H1 (cell line): ENCODE measurements around the gene EXOC5. TPM values are rescaled to one million over a fixed set of nuclear protein-coding genes. Genes with fewer than 3 reads are reported as not detected.

ENCODE experiments used
- CTCF ChIA-PET: fragments of 300-600 bp; sonication (Branson Sonifier 250); formaldehyde crosslinking; loops from one replicate; lab custom pipeline; 2021; ENCODE audit not compliant: partially characterized antibody; lab: Charles Lee
- POLR2A ChIA-PET: fragments of 300-600 bp; sonication (Branson Sonifier 250); formaldehyde crosslinking; loops from one replicate; lab custom pipeline; 2021; ENCODE audit warnings: inconsistent platforms; ENCODE audit not compliant: partially characterized antibody; lab: Charles Lee
- DNase-seq, 2 experiments: peaks; one replicate each; pipeline versions ENCODE4 v3.0.0 to v3.0.0-alpha.2; 2010 to 2022; ENCODE audit warnings: low spot score in 2 of 2, low read depth in 1 of 2, mixed read lengths in 1 of 2
- FAIRE-seq: peaks from 2 replicates; lab custom pipeline; 2011; peaks lifted over from hg19 to GRCh38; lab: Jason Lieb, UNC
- H2AFZ ChIP-seq: 2 replicates; pipeline ENCODE4 v1.8.1; 2012; ENCODE audit warnings: low read length, inconsistent platforms
- H2AK5ac ChIP-seq: 2 replicates; pipeline ENCODE4 v1.6.1; 2013; ENCODE audit warnings: low read depth, low read length
- H2BK120ac ChIP-seq: replicated peaks from 2 replicates; pipeline ENCODE3; 2013; ENCODE audit warnings: low read depth, low read length, inconsistent platforms
- H2BK12ac ChIP-seq: 2 replicates; pipeline ENCODE4 v1.6.1; 2013; ENCODE audit warnings: low read depth, low read length
- H2BK15ac ChIP-seq: 2 replicates; pipeline ENCODE4 v1.6.1; 2013; ENCODE audit warnings: low read length
- H2BK20ac ChIP-seq: 2 replicates; pipeline ENCODE4 v1.6.1; 2013; ENCODE audit warnings: low read length
- H2BK5ac ChIP-seq: 2 replicates; pipeline ENCODE4 v1.6.1; 2013; ENCODE audit warnings: low read depth, low read length
- H3K14ac ChIP-seq: 2 replicates; pipeline ENCODE4 v1.6.1; 2013; ENCODE audit warnings: inconsistent platforms; ENCODE audit not compliant: insufficient read length
- H3K18ac ChIP-seq: 2 replicates; pipeline ENCODE4 v1.6.1; 2013; ENCODE audit warnings: low read length; ENCODE audit errors: extremely low read depth
- H3K23ac ChIP-seq: 2 replicates; pipeline ENCODE4 v1.6.1; 2013; ENCODE audit warnings: inconsistent platforms; ENCODE audit not compliant: insufficient read length
- H3K23me2 ChIP-seq: 2 replicates; pipeline ENCODE4 v1.6.1; 2013; ENCODE audit warnings: low read depth, low read length
- H3K27ac ChIP-seq: 2 replicates; pipeline ENCODE4 v1.6.1; 2011; ENCODE audit warnings: low read depth, low read length, inconsistent platforms
- H3K27me3 ChIP-seq, 4 experiments: replicated peaks in 1 of 4; 1 replicate in 1 of 4; 2 replicates in 3 of 4; pipeline versions ENCODE4 v1.6.1 to v1.8.1; 2011 to 2013; ENCODE audit warnings: low read length in 3 of 4, mild to moderate bottlenecking in 3 of 4, inconsistent platforms in 2 of 4, mixed read lengths in 2 of 4, moderate library complexity in 1 of 4; ENCODE audit not compliant: control insufficient read depth in 3 of 4, insufficient read depth in 3 of 4; ENCODE audit errors: extremely low read depth in 1 of 4
- H3K36me3 ChIP-seq, 4 experiments: 2 replicates each; pipeline versions ENCODE4 v1.6.1 to v1.8.1; 2011 to 2013; ENCODE audit warnings: mild to moderate bottlenecking in 4 of 4, low read length in 3 of 4, moderate library complexity in 2 of 4, control low read depth in 1 of 4, inconsistent platforms in 1 of 4; ENCODE audit not compliant: insufficient read depth in 4 of 4, control insufficient read depth in 2 of 4
- H3K4ac ChIP-seq: replicated peaks from 2 replicates; pipeline ENCODE3; 2013; ENCODE audit warnings: low read length, low read depth, mixed read lengths, inconsistent platforms; ENCODE audit not compliant: insufficient read length
- H3K4me1 ChIP-seq, 4 experiments: replicated peaks in 1 of 4; 1 replicate in 1 of 4; 2 replicates in 3 of 4; pipeline versions ENCODE4 v1.6.1 to v1.8.1; 2011 to 2013; ENCODE audit warnings: low read length in 3 of 4, inconsistent platforms in 2 of 4, mixed read lengths in 1 of 4; ENCODE audit not compliant: insufficient read depth in 4 of 4, control insufficient read depth in 3 of 4
- H3K4me2 ChIP-seq, 2 experiments: 2 replicates each; pipeline versions ENCODE4 v1.6.1 to v1.8.1; 2011 to 2013; ENCODE audit warnings: low read depth in 2 of 2, low read length in 2 of 2, control low read depth in 1 of 2, inconsistent platforms in 1 of 2, mild to moderate bottlenecking in 1 of 2; ENCODE audit not compliant: insufficient read depth in 1 of 2
- H3K4me3 ChIP-seq, 4 experiments: fragments of 200-600, 300-600 bp in 1 of 4; sonication (generic), shearing (Covaris generic), sonication (Bioruptor Twin) in 1 of 4; 2 replicates each; pipeline versions ENCODE4 v1.5.1 to v1.8.1; 2011 to 2016; ENCODE audit warnings: low read length in 4 of 4, low read depth in 3 of 4, control low read depth in 2 of 4, inconsistent platforms in 2 of 4, mild to moderate bottlenecking in 2 of 4, mixed read lengths in 1 of 4, moderate library complexity in 1 of 4; ENCODE audit not compliant: insufficient read depth in 2 of 4; ENCODE audit errors: extremely low read depth in 1 of 4
- H3K56ac ChIP-seq: replicated peaks from 2 replicates; pipeline ENCODE3; 2013; ENCODE audit warnings: low read depth, mild to moderate bottlenecking, mixed read lengths, low read length, inconsistent platforms; ENCODE audit not compliant: insufficient read length
- H3K79me1 ChIP-seq: 2 replicates; pipeline ENCODE4 v1.6.1; 2013; ENCODE audit warnings: low read depth, low read length, control low read depth
- H3K79me2 ChIP-seq, 2 experiments: 2 replicates each; pipeline versions ENCODE4 v1.6.1 to v1.8.1; 2012 to 2013; ENCODE audit warnings: low read length in 2 of 2, mild to moderate bottlenecking in 2 of 2, inconsistent platforms in 1 of 2; ENCODE audit not compliant: insufficient read depth in 2 of 2, control insufficient read depth in 1 of 2
- H3K9ac ChIP-seq, 4 experiments: replicated peaks in 1 of 4; 1 replicate in 1 of 4; 2 replicates in 3 of 4; pipeline versions ENCODE4 v1.6.1 to v1.8.1; 2011 to 2013; ENCODE audit warnings: low read depth in 3 of 4, low read length in 3 of 4, control low read depth in 2 of 4, mild to moderate bottlenecking in 2 of 4, moderate library complexity in 2 of 4, inconsistent platforms in 1 of 4; ENCODE audit errors: extremely low read depth in 1 of 4
- H3K9me3 ChIP-seq, 2 experiments: 2 replicates each; pipeline versions ENCODE4 v1.6.1 to v1.8.1; 2012 to 2013; ENCODE audit warnings: mild to moderate bottlenecking in 2 of 2, moderate library complexity in 2 of 2, control low read depth in 1 of 2, inconsistent platforms in 1 of 2, low read depth in 1 of 2, low read length in 1 of 2, mixed read lengths in 1 of 2; ENCODE audit not compliant: insufficient read depth in 2 of 2
- H4K20me1 ChIP-seq, 2 experiments: replicated peaks in 1 of 2; 2 replicates each; pipeline versions ENCODE3 to v1.8.1; 2011 to 2013; ENCODE audit warnings: inconsistent platforms in 2 of 2, low read length in 2 of 2, mild to moderate bottlenecking in 1 of 2; ENCODE audit not compliant: insufficient read depth in 2 of 2, control insufficient read depth in 1 of 2
- H4K5ac ChIP-seq: 2 replicates; pipeline ENCODE4 v1.6.1; 2013; ENCODE audit warnings: low read length, low read depth, mixed read lengths, inconsistent platforms; ENCODE audit not compliant: insufficient read length
- H4K8ac ChIP-seq: 2 replicates; pipeline ENCODE4 v1.8.0; 2013; ENCODE audit warnings: mild to moderate bottlenecking, moderate library complexity, low read length, inconsistent platforms; ENCODE audit not compliant: insufficient read depth; ENCODE audit errors: extremely low read depth
- H4K91ac ChIP-seq: replicated peaks from 2 replicates; pipeline ENCODE3; 2013; ENCODE audit warnings: low read length, mixed read lengths, inconsistent platforms; ENCODE audit not compliant: insufficient read length
- CBX5 ChIP-seq: fragments of 300-800, 300-1000 bp; sonication (generic); IDR thresholded peaks from 2 replicates; pipeline ENCODE4 v1.7.1; 2016; ENCODE audit warnings: antibody characterized with exemption, low read length, low read depth
- CEBPB ChIP-seq: IDR thresholded peaks from 2 replicates; pipeline ENCODE4 v1.6.1; 2012; ENCODE audit warnings: low read depth, low read length
- CREB1 ChIP-seq: IDR thresholded peaks from 2 replicates; pipeline ENCODE4 v1.6.1; 2012; ENCODE audit warnings: inconsistent platforms
- RFX5 ChIP-seq: IDR thresholded peaks from 2 replicates; pipeline ENCODE4 v1.6.1; 2011; ENCODE audit warnings: low read depth, low read length, improper control_type of control experiment, borderline replicate concordance
- WGBS, 2 experiments: shearing (Covaris generic) in 1 of 2; methylation state at CpG; one replicate each; pipeline versions ENCODE4 v1.1.6 to v1.1.7; 2013 to 2015; ENCODE audit warnings: low lambda C conversion rate in 2 of 2, mixed read lengths in 2 of 2, inconsistent platforms in 1 of 2, low coverage in 1 of 2, missing lambda C conversion rate in 1 of 2; ENCODE audit not compliant: insufficient replicate concordance in 2 of 2, insufficient coverage in 1 of 2, insufficient read length in 1 of 2; ENCODE audit errors: extremely low coverage in 1 of 2, missing lambda C conversion rate in 1 of 2; 5-methylcytosine and 5-hydroxymethylcytosine counted together
- polyA plus RNA-seq, 7 experiments: library from polyadenylated mRNA; depleted of rRNA in 3 of 7; stranded (reverse) in 5 of 7; unstranded in 2 of 7; fragments of >200 nt in 5 of 7; fragments of 200-250 nt in 2 of 7; gene quantifications; 1 replicate in 5 of 7; 2 replicates in 1 of 7; 4 replicates in 1 of 7; pipeline versions ENCODE4 v1.2.1 to v1.2.3, GENCODE V29; 2011 to 2013; ENCODE audit warnings: missing spikeins in 2 of 7, mixed read lengths in 2 of 7
- total RNA-seq: library from RNA; stranded (reverse); fragmentation: NEBNext Ultra II Directional; extraction: Animal tissue kit (Norgen Biotek cat#: 25700); gene quantifications from 2 replicates; pipeline ENCODE4 v1.2.1, GENCODE V29; 2021
- TF ChIP-seq, protein P1 (sequence below), 3 experiments: IDR thresholded peaks; 1 replicate in 2 of 3; 2 replicates in 1 of 3; pipeline versions ENCODE4 v1.5.1 to v1.6.1; 2011; ENCODE audit warnings: low read length in 3 of 3, mild to moderate bottlenecking in 3 of 3, inconsistent platforms in 2 of 3, low read depth in 1 of 3, moderate library complexity in 1 of 3; ENCODE audit not compliant: insufficient read depth in 1 of 3; ENCODE audit errors: control extremely low read depth in 1 of 3

Gene EXOC5
- total and polyA plus RNA-seq, 2 of the 8 experiments (the other 6 are each of a cell fraction or from before 2014, with no cell fraction given), result 23.0 to 86.7 TPM

DNA sequence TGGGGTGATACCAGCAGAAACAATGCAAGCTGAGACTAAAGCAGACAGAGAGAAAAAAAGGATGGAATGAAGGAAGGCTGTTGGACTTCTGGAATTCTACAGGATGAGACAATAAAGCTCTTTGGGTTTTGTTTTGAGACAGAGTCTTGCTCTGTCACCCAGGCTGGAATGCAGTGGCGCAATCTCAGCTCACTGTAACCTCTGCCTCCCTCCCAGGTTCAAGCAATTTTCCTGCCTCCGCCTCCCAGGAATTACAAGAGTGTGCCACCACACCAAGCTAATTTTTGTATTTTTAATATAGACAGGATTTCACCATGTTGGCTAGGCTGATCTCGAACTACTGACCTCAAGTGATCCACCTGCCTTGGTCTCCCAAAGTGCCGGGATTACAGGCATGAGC is 115.4 kb downstream of the EXOC5 start:
- Histone ChIP-seq H2BK20ac (no peak overlapping the region), H2AFZ (no peak overlapping the region), H3K4me3 (no peak overlapping the region), H4K5ac (no peak overlapping the region), H3K23me2 (no peaks in the 10 kb centered on the region; the same call in 1 of the 2 replicates), H3K79me1 (no peaks in the 10 kb centered on the region), H3K79me2 (no peaks in the 10 kb centered on the region), H2BK5ac (no peak overlapping the region), H4K8ac (no peak overlapping the region), H3K56ac (no peak overlapping the region), H3K18ac (no peak overlapping the region), H3K27ac (no peak overlapping the region), H2AK5ac (no peak overlapping the region), H3K14ac (no peak overlapping the region), H3K4me1 (no peaks in the 10 kb centered on the region), H4K20me1 (no peaks in the 10 kb centered on the region), H2BK15ac (no peak overlapping the region), H3K4me2 (no peak overlapping the region), H3K4ac (no peak overlapping the region), H2BK120ac (no peak overlapping the region), H3K27me3 (no peaks in the 10 kb centered on the region), H3K23ac (no peak overlapping the region), H2BK12ac (no peak overlapping the region), H3K9ac (no peak overlapping the region), H4K91ac (no peak overlapping the region), H3K36me3 (no peaks in the 10 kb centered on the region; a peak in 1 of 8 replicates), H3K9me3 (no peaks in the 10 kb centered on the region)
- CTCF ChIA-PET, result interaction anchor here (0.9 kb wide), 1 partner anchor 13 kb away, joined by 4 read pairs; no protein-coding TSS in a partner anchor
- TF ChIP-seq CBX5 (no peak), CEBPB (0 out of 2 replicates have a peak, but pooled peaks have one; percentile 24), RFX5 (no peak), CREB1 (no peak)
- TF ChIP-seq, protein P1, sequence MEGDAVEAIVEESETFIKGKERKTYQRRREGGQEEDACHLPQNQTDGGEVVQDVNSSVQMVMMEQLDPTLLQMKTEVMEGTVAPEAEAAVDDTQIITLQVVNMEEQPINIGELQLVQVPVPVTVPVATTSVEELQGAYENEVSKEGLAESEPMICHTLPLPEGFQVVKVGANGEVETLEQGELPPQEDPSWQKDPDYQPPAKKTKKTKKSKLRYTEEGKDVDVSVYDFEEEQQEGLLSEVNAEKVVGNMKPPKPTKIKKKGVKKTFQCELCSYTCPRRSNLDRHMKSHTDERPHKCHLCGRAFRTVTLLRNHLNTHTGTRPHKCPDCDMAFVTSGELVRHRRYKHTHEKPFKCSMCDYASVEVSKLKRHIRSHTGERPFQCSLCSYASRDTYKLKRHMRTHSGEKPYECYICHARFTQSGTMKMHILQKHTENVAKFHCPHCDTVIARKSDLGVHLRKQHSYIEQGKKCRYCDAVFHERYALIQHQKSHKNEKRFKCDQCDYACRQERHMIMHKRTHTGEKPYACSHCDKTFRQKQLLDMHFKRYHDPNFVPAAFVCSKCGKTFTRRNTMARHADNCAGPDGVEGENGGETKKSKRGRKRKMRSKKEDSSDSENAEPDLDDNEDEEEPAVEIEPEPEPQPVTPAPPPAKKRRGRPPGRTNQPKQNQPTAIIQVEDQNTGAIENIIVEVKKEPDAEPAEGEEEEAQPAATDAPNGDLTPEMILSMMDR (IDR thresholded peaks at IDR 0.05; ENCODE audit: control extremely low read depth in 1 of 3, insufficient read depth in 1 of 3, low read depth in 1 of 3, low read length in 3 of 3), result no peak
- POLR2A ChIA-PET, result no interaction called here
- no peak for DNase-seq
- WGBS, 2 experiments, result 95% methylated on average over 4 of the region's 4 CpGs; no CpG with 5 or more reads in 1 of the 2 experiments
- FAIRE-seq, result no peak
